OCI-LY1 (cell line): Measurements from ENCODE around the gene GNG4.
"Not testable (repeated sequence)": the region's sequence is repeated elsewhere in the genome, so short reads cannot be mapped to it uniquely, and the experiment has no call there.

Source experiments
- H2AFZ ChIP-seq: fragments of 200-600 bp; sonication (generic), shearing (Covaris generic); 2 replicates; pipeline ENCODE4 v1.6.0; 2014; ENCODE audit warnings: antibody characterized with exemption, mild to moderate bottlenecking, low read length
- H3F3A ChIP-seq: fragments of 200-600 bp; sonication (generic), shearing (Covaris generic); 2 replicates; pipeline ENCODE4 v1.6.0; 2014; ENCODE audit warnings: mild to moderate bottlenecking, antibody characterized with exemption, low read length, moderate library complexity; ENCODE audit not compliant: insufficient read depth
- H3K27ac ChIP-seq: fragments of 200-600 bp; sonication (generic); 2 replicates; pipeline ENCODE4 v1.5.1; 2014; ENCODE audit warnings: low read length, mixed run types, mild to moderate bottlenecking, low read depth; ENCODE audit not compliant: poor library complexity, severe bottlenecking
- H3K27me3 ChIP-seq: fragments of 200-600 bp; sonication (generic); 2 replicates; pipeline ENCODE4 v1.6.0; 2014; ENCODE audit warnings: antibody characterized with exemption, mild to moderate bottlenecking, low read length, moderate library complexity; ENCODE audit not compliant: insufficient read depth
- H3K36me3 ChIP-seq: fragments of 200-600 bp; sonication (generic); 2 replicates; pipeline ENCODE4 v1.6.1; 2014; ENCODE audit warnings: mild to moderate bottlenecking, antibody characterized with exemption, low read length, moderate library complexity, mixed read lengths; ENCODE audit not compliant: insufficient read depth
- H3K4me1 ChIP-seq: fragments of 200-600 bp; sonication (generic); 2 replicates; pipeline ENCODE4 v1.5.1; 2014; ENCODE audit warnings: mild to moderate bottlenecking, low read length, moderate library complexity; ENCODE audit not compliant: insufficient read depth, severe bottlenecking
- H3K4me2 ChIP-seq: fragments of 200-600 bp; sonication (generic), shearing (Covaris generic); 2 replicates; pipeline ENCODE4 v1.6.1; 2014; ENCODE audit warnings: low read length
- H3K4me3 ChIP-seq: fragments of 200-600 bp; sonication (generic); 2 replicates; pipeline ENCODE4 v1.5.1; 2014; ENCODE audit warnings: low read length, low read depth, mild to moderate bottlenecking, mixed read lengths; ENCODE audit not compliant: poor library complexity, severe bottlenecking
- H3K79me2 ChIP-seq: fragments of 200-600 bp; shearing (Covaris generic); 2 replicates; pipeline ENCODE4 v1.6.1; 2016; ENCODE audit warnings: mixed run types, low read length, mixed read lengths; ENCODE audit not compliant: insufficient read depth
- H3K9ac ChIP-seq: fragments of 200-600 bp; sonication (generic), shearing (Covaris generic); 2 replicates; pipeline ENCODE4 v1.6.1; 2014; ENCODE audit warnings: mild to moderate bottlenecking, low read length, mixed read lengths
- H3K9me2 ChIP-seq: fragments of 200-600 bp; sonication (generic), shearing (Covaris generic); 2 replicates; pipeline ENCODE4 v1.6.1; 2014; ENCODE audit warnings: low read depth, mild to moderate bottlenecking, low read length, mixed read lengths
- H3K9me3 ChIP-seq: fragments of 200-600 bp; shearing (Covaris generic); 2 replicates; pipeline ENCODE4 v1.6.1; 2014; ENCODE audit warnings: low read length, mixed read lengths
- H4K20me1 ChIP-seq: fragments of 200-600 bp; sonication (generic), shearing (Covaris generic); 2 replicates; pipeline ENCODE4 v1.6.0; 2016; ENCODE audit warnings: mild to moderate bottlenecking, low read length; ENCODE audit not compliant: insufficient read depth
- EZH2 ChIP-seq: fragments of 200-600 bp; sonication (generic), shearing (Covaris generic); IDR thresholded peaks from 2 replicates; pipeline ENCODE4 v1.8.0; 2017; ENCODE audit warnings: borderline replicate concordance, mixed run types, mild to moderate bottlenecking, antibody characterized with exemption, low read length, moderate library complexity, mixed read lengths
- TF ChIP-seq, protein P1 (sequence below): fragments of 200-600 bp; sonication (generic), shearing (Covaris generic); IDR thresholded peaks from 2 replicates; pipeline ENCODE4 v1.5.1; 2017; ENCODE audit warnings: mild to moderate bottlenecking, antibody characterized with exemption, low read length, moderate library complexity, mixed read lengths

Gene GNG4

DNA sequence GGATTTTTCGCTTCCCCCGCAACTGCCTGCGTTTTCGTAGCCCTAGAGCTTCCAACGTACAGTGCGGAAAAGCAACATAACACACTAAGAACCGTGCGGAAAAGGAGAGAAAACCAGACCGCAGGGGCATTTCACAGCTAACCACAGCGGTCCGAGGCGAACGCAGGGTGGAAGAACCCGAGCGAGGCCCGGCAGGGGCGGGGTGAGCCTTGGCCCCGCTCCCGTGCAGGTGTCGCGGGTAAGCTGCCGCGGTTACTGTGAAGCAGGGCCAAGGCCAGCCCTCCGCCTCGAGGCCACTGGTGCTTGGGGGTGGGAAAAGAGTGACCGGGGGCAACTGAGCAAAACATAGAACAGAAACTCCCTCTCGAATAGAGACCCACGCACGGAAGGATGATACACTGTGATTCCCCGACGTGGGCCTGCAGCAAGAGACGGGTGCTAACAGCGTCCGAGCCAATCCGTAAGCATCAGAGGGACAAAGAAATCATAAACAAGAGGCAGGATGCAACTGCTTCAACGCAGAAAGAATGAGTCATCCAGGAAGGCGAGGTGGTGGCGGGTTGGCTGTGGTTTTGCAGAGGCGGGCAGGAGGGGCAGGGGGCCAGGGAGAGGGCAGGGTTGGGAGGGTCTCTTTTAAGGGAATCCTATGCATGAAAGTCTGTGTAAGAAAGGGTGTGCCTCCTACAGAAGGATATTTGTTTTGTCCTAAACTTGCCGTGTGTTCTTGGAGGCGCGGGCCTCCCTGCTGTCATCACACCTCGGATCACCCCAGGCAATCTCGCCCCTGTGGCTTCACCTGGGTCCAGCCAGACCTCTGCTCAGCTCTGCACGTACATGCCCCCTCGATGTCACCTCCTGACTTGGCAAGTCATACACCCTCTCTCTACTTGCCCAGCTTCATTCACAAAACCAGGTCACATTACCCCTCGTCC is 7.3 kb downstream of the GNG4 start:
- Histone ChIP-seq H3K9me2 (no peaks in the 10 kb centered on the region), H3K36me3 (no peaks in the 10 kb centered on the region), H4K20me1 (no peaks in the 10 kb centered on the region), H3K9ac (no peak overlapping the region), H3K79me2 (no peaks in the 10 kb centered on the region), H3K4me1 (peaks cover 15% of the 10 kb centered on the region), H3K9me3 (no peaks in the 10 kb centered on the region), H3K27ac (peak overlapping the region; percentile 23), H2AFZ (no peak overlapping the region), H3K27me3 (no peaks in the 10 kb centered on the region), H3F3A (no peaks in the 10 kb centered on the region), H3K4me2 (peak overlapping the region; percentile 61), H3K4me3 (peak overlapping the region; percentile 31)
- TF ChIP-seq, protein P1, sequence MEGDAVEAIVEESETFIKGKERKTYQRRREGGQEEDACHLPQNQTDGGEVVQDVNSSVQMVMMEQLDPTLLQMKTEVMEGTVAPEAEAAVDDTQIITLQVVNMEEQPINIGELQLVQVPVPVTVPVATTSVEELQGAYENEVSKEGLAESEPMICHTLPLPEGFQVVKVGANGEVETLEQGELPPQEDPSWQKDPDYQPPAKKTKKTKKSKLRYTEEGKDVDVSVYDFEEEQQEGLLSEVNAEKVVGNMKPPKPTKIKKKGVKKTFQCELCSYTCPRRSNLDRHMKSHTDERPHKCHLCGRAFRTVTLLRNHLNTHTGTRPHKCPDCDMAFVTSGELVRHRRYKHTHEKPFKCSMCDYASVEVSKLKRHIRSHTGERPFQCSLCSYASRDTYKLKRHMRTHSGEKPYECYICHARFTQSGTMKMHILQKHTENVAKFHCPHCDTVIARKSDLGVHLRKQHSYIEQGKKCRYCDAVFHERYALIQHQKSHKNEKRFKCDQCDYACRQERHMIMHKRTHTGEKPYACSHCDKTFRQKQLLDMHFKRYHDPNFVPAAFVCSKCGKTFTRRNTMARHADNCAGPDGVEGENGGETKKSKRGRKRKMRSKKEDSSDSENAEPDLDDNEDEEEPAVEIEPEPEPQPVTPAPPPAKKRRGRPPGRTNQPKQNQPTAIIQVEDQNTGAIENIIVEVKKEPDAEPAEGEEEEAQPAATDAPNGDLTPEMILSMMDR, result no peak
- TF ChIP-seq EZH2, result no peak

DNA sequence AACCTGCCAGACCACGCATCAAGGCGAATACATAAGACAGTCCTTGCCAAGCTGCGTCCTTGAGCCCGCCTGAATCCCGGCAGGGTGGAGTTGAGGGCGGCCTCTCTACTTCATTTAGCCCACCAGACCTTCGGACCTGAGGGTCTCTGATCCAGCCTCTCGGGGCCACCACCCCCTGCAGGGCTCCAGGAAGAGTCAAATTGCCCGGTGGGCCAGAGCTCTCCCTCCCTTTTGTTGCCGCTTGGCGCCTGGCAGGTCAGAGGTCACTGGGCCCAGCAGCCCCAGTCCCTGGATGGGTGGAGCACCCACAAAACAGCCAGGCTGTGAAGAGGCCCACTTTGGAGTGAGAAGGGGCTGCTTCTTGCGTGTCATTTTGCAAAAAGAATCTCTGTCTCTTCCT is 9.0 kb downstream of the GNG4 start:
- Histone ChIP-seq H4K20me1 (no peaks in the 10 kb centered on the region), H3K9ac (no peak overlapping the region), H3K9me2 (no peaks in the 10 kb centered on the region), H3K27ac (no peak overlapping the region), H3K27me3 (no peaks in the 10 kb centered on the region; the same call in 1 of the 2 replicates), H3K36me3 (no peaks in the 10 kb centered on the region), H2AFZ (no peak overlapping the region), H3K9me3 (no peaks in the 10 kb centered on the region), H3K4me3 (no peak overlapping the region), H3K4me1 (peaks cover 15% of the 10 kb centered on the region), H3K79me2 (no peaks in the 10 kb centered on the region), H3F3A (no peaks in the 10 kb centered on the region), H3K4me2 (no peak overlapping the region)
- TF ChIP-seq, protein P1, result no peak
- TF ChIP-seq EZH2, result no peak

DNA sequence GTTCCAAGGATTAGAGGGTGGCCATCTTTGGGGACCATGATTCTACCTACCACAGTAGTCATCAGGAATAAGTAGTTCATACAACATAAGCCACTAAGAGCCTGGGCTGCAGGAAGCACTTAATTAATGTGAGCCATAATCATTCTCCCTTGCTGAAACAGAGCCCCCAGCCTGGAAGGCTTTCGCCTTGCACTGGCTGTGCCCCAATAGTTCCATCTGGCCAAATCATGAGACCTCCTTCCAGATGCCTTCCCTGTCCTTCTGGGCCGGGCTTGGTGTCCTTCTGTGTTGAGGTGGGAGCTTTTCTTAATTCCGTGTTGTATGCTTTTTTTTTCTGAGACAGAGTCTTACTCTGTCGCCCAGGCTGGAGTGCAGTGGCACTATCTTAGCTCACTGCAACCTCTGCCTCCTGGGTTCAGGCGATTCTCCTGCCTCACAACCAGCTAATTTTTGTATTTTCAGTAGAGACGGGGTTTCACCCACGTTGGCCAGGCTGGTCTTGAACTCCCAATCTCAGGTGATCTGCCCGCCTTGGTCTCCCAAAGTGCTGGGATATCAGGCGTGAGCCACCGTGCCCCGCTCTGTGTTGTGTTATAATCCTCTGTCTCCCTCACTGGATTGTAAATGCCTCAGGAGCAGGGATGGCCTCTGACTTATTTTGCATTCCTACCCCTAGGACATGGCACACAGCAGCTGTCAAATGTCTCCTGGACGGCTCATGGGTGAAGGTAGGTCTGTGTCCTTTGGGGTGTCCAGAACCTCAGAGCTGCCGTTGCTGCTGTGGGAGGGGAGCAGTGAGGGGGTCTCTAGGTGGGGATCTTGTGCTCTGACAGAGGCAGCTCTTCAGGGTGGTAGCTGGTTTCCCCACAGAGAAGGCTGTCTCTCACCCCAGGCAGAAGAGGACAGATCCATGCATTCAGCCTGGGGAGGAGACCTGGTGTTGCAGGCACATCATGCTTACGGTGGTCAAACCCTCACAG is 10.1 kb downstream of the GNG4 start:
- H3K4me1 ChIP-seq, result peaks cover 15% of the 10 kb centered on the region
- no peak overlapping the region for H3K4me2 ChIP-seq
- H3K4me3 ChIP-seq, result no peak overlapping the region
- no peaks in the 10 kb centered on the region for H3F3A ChIP-seq
- no peaks in the 10 kb centered on the region; the same call in 1 of the 2 replicates for H3K27me3 ChIP-seq
- H4K20me1 ChIP-seq, result no peaks in the 10 kb centered on the region
- no peak for TF ChIP-seq EZH2
- TF ChIP-seq, protein P1, result no peak
- no peak overlapping the region for H3K9ac ChIP-seq
- H2AFZ ChIP-seq, result no peak overlapping the region
- no peaks in the 10 kb centered on the region for H3K9me3 ChIP-seq
- H3K9me2 ChIP-seq, result no peaks in the 10 kb centered on the region
- no peak overlapping the region for H3K27ac ChIP-seq
- no peaks in the 10 kb centered on the region for H3K79me2 ChIP-seq
- H3K36me3 ChIP-seq, result no peaks in the 10 kb centered on the region

DNA sequence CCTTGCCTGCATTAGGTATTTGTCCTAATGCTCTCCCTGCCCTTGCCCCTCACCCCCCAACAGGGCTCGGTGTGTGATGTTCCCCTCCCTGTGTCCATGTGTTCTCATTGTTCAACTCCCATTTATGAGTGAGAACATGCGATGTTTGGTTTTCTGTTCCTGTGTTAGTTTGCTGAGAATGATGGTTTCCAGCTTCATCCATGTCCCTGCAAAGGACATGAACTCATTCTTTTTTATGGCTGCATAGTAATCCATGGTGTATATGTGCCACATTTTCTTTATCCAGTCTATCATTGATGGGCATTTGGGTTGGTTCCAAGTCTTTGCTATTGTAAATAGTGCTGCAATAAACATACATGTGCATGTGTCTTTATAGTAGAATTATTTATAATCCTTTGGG is 11.0 kb downstream of the GNG4 start:
- H3K4me3 ChIP-seq, H2AFZ ChIP-seq, H3K9me2 ChIP-seq, H3K9me3 ChIP-seq, H3K27me3 ChIP-seq, H3K27ac ChIP-seq, H4K20me1 ChIP-seq, H3K9ac ChIP-seq, H3K79me2 ChIP-seq, H3F3A ChIP-seq, H3K36me3 ChIP-seq, H3K4me2 ChIP-seq: not testable (repeated sequence)
- peaks cover 15% of the 10 kb centered on the region for H3K4me1 ChIP-seq
